KMS-11 (cell line): ENCODE results near the gene CDK3.

Experiments
- H2AFZ ChIP-seq: fragments of 200-600 bp; sonication (generic); 2 replicates; pipeline ENCODE4 v1.6.1; 2016; ENCODE audit warnings: antibody characterized with exemption, mixed run types, low read depth
- H3K27ac ChIP-seq: fragments of 200-600 bp; sonication (generic); 2 replicates; pipeline ENCODE4 v1.6.1; 2016; ENCODE audit warnings: mild to moderate bottlenecking, mixed run types
- H3K27me3 ChIP-seq: fragments of 200-600 bp; sonication (generic); 2 replicates; pipeline ENCODE4 v1.6.1; 2017; ENCODE audit warnings: mild to moderate bottlenecking, low read depth, mixed run types, moderate library complexity; ENCODE audit not compliant: insufficient read depth
- H3K36me3 ChIP-seq: fragments of 200-600 bp; sonication (generic); 2 replicates; pipeline ENCODE4 v1.6.1; 2017; ENCODE audit warnings: mild to moderate bottlenecking, mixed run types; ENCODE audit not compliant: insufficient read depth
- H3K4me1 ChIP-seq: fragments of 200-600 bp; sonication (generic); 2 replicates; pipeline ENCODE4 v1.6.1; 2016; ENCODE audit warnings: mild to moderate bottlenecking, low read depth, mixed run types; ENCODE audit not compliant: poor library complexity, severe bottlenecking
- H3K4me2 ChIP-seq: fragments of 200-600 bp; sonication (generic); 2 replicates; pipeline ENCODE4 v1.7.0; 2016; ENCODE audit warnings: mild to moderate bottlenecking, mixed run types
- H3K4me3 ChIP-seq: fragments of 200-600 bp; sonication (generic); IDR thresholded peaks from 2 replicates; pipeline ENCODE4 v1.6.1; 2017; ENCODE audit warnings: low read depth, low read length, mixed read lengths; ENCODE audit not compliant: insufficient read depth
- H3K79me2 ChIP-seq: fragments of 200-600 bp; sonication (generic); 2 replicates; pipeline ENCODE4 v1.6.1; 2016; ENCODE audit warnings: low read depth, mixed run types; ENCODE audit not compliant: insufficient read depth
- H3K9ac ChIP-seq: fragments of 200-600 bp; sonication (generic); 2 replicates; pipeline ENCODE4 v1.6.1; 2016; ENCODE audit warnings: mild to moderate bottlenecking, mixed run types
- H4K20me1 ChIP-seq: fragments of 200-600 bp; sonication (generic); 2 replicates; pipeline ENCODE4 v1.6.1; 2016; ENCODE audit warnings: mild to moderate bottlenecking, mixed run types; ENCODE audit not compliant: insufficient read depth
- CTCF ChIP-seq: fragments of 200-600 bp; sonication (generic); conservative IDR thresholded peaks from 2 replicates; pipeline ENCODE4 v1.6.1; 2017; ENCODE audit warnings: low read depth, mild to moderate bottlenecking, antibody characterized with exemption, low read length, moderate library complexity, mixed read lengths

The CDK3 gene

GRCh38 chr17:76009969-76010661 is 9.5 kb downstream of the CDK3 start:
- no peak overlapping the region for H3K27ac ChIP-seq

GRCh38 chr17:76011951-76012350 is 11.3 kb downstream of the CDK3 start:
- Histone ChIP-seq H4K20me1 (no peaks in the 10 kb centered on the region), H2AFZ (no peak overlapping the region), H3K27ac (no peak overlapping the region), H3K4me1 (peaks cover 3% of the 10 kb centered on the region), H3K4me3 (no peak overlapping the region), H3K36me3 (no peaks in the 10 kb centered on the region), H3K4me2 (no peak overlapping the region), H3K79me2 (no peaks in the 10 kb centered on the region), H3K9ac (no peak overlapping the region), H3K27me3 (peaks cover 18% of the 10 kb centered on the region; the same call in 1 of the 2 replicates)
- TF ChIP-seq CTCF, result no peak

More at GRCh38 chr17:76009969-76010661, 9.5 kb downstream of the CDK3 start:
- H3K36me3 ChIP-seq, result no peaks in the 10 kb centered on the region
- H4K20me1 ChIP-seq, result no peaks in the 10 kb centered on the region
- no peak overlapping the region for H2AFZ ChIP-seq
- peaks cover 18% of the 10 kb centered on the region; the same call in 1 of the 2 replicates for H3K27me3 ChIP-seq
- no peak overlapping the region for H3K9ac ChIP-seq
- H3K79me2 ChIP-seq, result no peaks in the 10 kb centered on the region
- no peak overlapping the region for H3K4me3 ChIP-seq
- peaks cover 10% of the 10 kb centered on the region for H3K4me1 ChIP-seq
- no peak for TF ChIP-seq CTCF
- H3K4me2 ChIP-seq, result no peak overlapping the region

- no peaks in the 10 kb centered on the region for H4K20me1 ChIP-seq
- no peak for TF ChIP-seq CTCF
- no peak overlapping the region for H3K4me3 ChIP-seq
- H2AFZ ChIP-seq, result 0 out of 2 replicates have a peak overlapping the region, but pooled peaks have one; percentile 38
- no peak overlapping the region for H3K9ac ChIP-seq
- no peaks in the 10 kb centered on the region for H3K79me2 ChIP-seq
- no peaks in the 10 kb centered on the region for H3K36me3 ChIP-seq
- H3K27ac ChIP-seq, result no peak overlapping the region
- H3K4me2 ChIP-seq, result no peak overlapping the region
- peaks cover 17% of the 10 kb centered on the region; the same call in 1 of the 2 replicates for H3K27me3 ChIP-seq
- peaks cover 3% of the 10 kb centered on the region for H3K4me1 ChIP-seq
Observed at GRCh38 chr17:76013377-76013932, 12.8 kb downstream of the CDK3 start.

- H3K79me2 ChIP-seq, result no peaks in the 10 kb centered on the region
- H4K20me1 ChIP-seq, result no peaks in the 10 kb centered on the region
- no peak overlapping the region for H3K4me3 ChIP-seq
- no peaks in the 10 kb centered on the region for H3K36me3 ChIP-seq
- peak overlapping the region; percentile 38; the same call in 1 of the 2 replicates for H2AFZ ChIP-seq
- TF ChIP-seq CTCF, result peak; percentile 98
- peak overlapping the region; percentile 32 for H3K4me2 ChIP-seq
- peaks cover 13% of the 10 kb centered on the region; the same call in 1 of the 2 replicates for H3K27me3 ChIP-seq
- peaks cover 3% of the 10 kb centered on the region for H3K4me1 ChIP-seq
- no peak overlapping the region for H3K27ac ChIP-seq
- no peak overlapping the region for H3K9ac ChIP-seq
Observed at GRCh38 chr17:76014100-76014924, 13.7 kb downstream of the CDK3 start.
